HG03571 (cell line): Measurements from ENCODE around the gene DOCK6.
"Not testable (repeated sequence)": the region's sequence is repeated elsewhere in the genome, so short reads cannot be mapped to it uniquely, and the experiment has no call there.

Experiments
- ATAC-seq: cut with Tn5 transposase; IDR thresholded peaks from one replicate; pipeline ENCODE4 v1.9.1; 2021; ENCODE audit not compliant: unreplicated experiment

DOCK6 gene

DNA sequence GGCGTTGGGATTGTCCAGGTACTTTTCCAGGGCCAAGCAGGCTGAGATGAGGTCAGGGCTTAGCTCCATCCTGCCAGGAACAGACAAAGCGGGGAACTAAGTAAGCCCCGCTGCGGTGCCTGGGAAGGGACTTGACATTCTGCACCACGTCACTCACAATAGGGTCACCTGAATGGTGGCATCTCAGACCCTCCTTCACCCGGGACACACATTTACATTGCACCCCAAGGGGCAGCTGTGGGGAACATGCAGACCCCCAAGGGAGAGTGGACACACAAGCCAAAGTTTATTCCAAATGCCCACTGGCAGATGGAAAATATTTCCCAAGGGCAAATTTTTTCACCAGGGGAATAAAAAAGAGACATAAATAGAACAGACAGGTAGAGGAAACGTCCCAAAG lies 86.4 kb downstream of the DOCK6 start:
- no peak for ATAC-seq

DNA sequence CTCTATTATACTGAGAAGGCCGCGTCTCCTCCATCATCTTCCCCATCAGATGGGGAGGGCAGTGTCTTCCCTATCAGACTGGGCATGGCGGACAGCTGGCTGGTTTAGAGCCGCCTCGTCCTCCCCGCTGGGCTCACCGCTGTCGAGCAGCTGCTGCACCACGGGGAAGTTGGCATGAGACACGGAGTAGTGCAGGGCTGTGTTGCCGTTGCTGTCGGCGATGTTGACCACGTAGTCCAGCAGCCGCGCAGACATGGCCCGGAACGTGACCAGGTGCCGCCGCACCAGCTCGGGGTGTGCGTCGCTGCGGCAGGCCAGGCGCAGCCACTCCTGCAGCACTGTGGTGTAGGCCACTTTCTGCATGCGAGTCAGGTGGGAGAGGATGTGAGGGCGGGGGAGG lies 88.0 kb downstream of the DOCK6 start:
- ATAC-seq: no peak

DNA sequence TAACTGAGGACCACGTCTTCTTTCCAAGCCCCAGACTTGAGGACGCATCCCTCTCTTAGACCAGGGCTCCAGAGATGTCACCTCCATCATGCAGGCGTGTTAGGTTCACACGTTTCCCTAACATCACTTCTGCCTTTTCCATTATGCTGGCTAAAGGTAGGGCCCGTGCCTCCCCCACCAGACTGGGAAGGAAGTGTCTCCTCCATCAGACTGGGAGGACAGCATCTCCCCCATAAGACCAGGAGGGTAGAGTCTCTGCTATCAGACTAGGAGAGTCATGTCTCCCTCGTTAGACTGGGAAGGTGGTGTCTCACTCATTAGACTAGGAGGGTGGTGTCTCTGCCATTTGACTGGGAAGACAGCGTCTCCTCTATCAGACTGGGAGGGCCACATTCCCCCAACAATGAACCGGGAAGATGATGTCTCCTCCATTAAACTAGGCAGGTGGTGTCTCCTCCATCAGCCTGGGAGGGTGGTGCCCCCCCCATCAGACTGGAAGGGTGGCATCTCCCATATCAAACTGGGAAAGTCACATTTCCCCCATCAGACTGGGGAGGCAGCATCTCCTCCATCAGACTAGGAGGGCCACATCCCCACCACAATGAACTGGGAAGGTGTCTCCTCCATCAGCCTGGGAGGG lies 88.7 kb downstream of the DOCK6 start:
- no peak for ATAC-seq

DNA sequence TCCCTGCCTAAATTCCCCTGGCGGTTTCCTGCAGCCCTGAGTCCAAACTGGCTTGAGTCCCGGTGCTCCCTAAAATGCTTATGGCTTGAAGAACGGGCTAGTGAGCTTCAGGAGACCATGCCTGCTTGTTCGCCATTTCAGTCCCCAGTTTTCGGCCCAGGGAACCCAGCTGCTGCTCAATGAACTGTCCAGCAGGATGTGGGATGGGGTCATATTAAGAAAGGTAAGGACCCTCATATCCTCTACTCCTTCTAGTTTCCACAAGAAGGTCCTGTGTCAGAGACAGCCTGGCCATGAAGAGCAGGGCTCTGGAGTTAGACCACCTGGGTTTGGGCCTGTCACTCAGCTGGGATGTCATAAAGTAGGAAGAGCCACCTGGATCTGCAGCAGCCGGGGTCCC lies 89.7 kb downstream of the DOCK6 start:
- no peak for ATAC-seq

DNA sequence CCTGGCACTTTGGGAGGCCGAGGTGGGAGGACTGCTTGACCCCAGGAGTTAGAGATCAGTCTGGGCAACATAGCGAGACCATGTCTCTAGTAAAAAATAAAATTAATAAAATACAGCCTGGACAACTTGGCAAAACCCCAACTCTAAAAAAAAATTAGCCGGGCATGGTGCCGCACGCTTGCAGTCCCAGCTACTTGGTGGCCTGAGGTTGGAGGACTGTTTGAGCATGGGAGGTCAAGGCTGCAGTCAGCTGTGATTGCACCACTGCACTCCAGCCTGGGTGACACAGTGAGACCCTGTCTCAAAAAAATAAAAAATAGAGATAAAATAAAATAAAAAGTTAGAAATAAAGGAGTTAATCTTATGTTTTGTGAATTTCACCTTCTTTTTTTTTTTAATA lies 91.2 kb downstream of the DOCK6 start:
- ATAC-seq: no peak

DNA sequence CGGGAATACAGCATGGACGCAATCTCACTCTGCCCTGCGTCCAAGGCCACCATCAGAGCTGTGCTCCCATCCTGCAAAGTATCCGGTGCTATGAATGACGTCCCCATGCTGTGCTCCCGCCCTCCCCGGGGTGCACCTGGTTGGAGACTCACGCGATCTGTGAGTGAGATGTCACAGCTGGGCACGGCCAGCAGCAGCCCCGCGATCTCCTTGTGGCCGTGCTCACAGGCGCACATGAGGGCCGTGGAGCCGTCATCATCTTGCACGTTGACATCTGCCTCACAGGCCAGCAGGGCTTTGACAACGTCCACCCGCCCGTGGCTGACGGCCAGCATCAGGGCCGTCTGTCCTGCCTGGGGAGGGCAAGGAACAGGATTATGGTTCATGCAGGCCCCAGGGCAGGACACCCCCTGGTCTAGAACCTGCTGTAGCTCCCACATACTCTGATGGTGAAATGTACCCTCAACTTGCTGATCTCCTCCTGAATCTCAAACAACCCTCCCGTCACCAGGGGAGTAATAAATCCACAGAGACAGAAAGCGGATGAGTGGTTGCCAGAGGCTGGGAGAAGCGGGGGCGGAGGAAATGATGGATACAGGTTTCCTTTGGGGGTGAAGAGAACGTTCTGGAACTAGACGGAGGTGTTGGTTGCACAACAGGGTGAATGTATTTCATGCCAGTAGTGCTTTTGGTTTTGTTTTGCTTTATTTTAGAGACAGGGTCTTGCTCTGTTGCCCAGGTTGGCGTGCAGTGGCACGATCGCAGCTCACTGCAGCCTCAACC lies 92.2 kb downstream of the DOCK6 start:
- no peak for ATAC-seq

DNA sequence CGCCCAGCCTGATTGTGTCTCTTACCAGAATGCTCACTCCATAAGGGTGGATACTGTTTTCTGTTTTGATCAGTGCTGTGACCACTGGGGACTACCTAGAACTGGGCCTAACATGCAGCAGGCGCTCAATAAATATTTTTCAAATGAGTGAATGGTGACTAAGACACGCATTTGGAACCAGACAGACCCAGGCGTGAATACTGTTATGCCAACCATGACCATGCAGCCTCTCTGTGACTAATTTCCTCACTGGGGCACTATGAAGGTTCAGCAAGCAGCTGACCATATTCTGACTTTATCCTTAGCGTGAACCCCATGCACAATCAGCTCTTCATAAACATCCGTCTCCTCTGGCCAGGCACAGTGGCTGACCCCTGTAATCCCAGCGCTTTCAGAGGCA lies 93.8 kb downstream of the DOCK6 start:
- no peak for ATAC-seq

DNA sequence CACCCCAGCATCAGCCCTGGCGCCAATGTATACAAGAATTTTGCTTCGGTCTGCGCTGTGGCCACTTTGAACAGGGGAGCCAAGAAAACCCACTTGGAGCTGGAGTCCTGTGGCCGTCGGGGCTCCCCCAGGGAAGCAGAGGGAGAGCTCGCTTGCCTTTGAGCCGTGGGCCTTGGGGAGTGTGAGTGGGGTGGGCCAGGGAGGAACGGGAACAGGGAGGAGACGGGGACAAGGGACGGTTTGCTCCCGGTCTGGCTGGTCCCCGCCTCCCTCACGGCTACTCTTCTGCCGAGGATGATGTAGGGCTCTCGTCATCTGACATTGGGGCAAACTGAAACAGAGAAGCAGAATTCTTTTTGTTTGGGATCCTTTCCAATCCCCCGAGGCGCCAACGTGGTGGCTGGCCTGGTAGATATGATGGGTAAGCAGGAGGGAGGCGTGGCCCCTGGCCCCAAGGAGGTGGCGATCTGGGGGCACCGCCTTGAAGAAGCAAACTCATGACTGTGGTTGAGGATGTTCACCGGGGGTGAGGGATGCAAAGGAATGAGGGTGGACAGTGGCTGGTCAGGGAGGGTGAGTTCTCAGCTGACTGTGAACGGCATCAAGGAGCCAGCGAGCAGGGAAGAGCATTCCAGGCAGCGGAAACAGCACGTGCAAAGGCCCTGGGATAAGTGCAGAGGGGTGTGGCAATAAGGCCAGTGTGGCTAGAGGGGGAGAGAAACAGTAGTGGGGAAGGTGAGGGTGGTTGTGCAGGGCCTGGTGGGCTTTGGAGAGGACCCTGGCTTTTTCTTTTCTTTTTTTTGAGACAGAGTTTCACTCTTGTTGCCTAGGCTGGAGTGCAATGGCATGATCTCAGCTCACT lies 95.8 kb downstream of the DOCK6 start:
- ATAC-seq: no peak

DNA sequence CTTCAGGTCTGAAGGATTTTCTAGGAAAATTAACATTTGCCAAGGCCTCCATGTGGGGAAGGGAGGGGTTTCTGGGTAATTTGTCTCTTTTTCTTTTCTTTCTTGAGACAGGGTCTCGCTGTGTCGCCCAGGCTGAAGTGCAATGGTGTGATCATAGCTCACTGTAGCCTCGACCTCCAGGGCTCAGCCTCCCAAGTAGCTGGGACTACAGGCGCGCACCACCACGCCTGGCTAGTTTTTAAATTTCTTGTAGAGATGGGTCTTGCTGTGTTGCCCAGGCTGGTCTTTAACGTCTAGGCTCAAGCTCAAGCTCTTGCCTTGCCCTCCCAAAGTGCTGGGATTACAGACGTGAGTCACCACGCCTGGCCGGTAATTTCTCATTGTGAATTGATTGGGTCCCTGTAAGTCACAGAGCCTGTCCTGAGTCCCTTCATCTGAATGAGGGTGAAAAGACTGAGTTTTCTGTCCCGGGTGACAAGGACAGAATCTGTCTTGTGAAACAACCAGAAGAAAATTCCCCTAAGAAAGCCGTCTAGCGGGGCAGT lies 96.8 kb downstream of the DOCK6 start:
- no peak for ATAC-seq

DNA sequence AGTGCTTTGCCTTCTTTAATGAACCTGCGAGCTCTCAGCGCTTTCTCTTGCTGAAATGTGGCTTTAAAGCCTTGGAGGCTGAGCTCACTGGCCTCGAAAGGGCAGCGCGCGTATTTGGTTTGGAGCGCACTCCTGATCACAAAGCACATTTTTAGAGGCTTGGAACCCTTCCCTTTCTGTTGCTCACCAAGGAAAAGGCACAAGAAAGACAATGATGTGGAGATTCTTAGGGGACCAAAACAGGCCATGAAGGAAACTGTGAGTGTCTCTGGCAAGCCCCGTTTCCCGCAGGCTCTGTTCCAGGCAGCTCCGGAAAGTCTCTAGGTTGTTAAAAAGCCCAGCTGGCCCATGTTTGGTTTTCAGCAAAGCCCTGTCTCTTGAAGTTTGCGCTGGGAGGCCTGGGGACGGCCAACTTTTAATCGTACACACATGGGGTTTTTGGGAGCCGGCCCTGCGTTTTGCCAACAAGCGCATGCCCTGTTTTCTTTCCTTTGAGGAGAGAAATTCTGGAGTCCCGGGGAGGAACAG lies 97.4 kb downstream of the DOCK6 start:
- no peak for ATAC-seq

DNA sequence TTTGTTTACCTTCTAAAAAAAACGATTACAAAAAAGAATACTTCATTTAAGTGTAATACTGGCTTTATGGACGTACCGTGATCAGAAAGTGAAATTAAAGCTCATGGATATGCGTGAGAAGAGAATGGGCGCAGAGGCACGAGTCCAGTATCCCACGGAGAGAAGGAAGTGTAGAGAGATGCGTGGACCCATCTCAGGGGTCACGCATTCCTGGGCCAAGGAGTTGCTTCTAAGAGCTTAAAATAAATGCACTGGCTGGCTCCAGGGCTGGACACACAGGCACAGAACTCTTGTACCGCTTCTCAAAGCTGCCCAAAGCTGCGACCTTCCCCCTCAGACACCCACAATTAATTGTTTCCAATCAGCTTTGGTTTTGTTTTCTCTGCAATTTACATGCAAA lies 98.0 kb downstream of the DOCK6 start:
- ATAC-seq: no peak

DNA sequence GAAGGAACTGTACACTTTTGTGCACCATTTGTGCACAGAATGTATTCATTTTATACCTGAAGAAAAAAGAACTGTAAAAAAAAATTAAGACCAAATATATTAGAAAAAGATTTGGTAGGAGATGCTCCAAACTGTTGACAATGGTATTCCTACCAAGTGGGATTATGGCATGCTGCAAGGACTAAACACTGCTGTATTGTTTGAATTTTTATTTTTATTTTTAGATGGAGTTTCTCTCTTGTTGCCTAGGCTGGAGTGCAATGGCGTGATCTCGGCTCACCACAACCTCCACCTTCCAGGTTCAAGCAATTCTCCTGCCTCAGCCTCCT lies 101.9 kb downstream of the DOCK6 start:
- not testable (repeated sequence) for ATAC-seq

DNA sequence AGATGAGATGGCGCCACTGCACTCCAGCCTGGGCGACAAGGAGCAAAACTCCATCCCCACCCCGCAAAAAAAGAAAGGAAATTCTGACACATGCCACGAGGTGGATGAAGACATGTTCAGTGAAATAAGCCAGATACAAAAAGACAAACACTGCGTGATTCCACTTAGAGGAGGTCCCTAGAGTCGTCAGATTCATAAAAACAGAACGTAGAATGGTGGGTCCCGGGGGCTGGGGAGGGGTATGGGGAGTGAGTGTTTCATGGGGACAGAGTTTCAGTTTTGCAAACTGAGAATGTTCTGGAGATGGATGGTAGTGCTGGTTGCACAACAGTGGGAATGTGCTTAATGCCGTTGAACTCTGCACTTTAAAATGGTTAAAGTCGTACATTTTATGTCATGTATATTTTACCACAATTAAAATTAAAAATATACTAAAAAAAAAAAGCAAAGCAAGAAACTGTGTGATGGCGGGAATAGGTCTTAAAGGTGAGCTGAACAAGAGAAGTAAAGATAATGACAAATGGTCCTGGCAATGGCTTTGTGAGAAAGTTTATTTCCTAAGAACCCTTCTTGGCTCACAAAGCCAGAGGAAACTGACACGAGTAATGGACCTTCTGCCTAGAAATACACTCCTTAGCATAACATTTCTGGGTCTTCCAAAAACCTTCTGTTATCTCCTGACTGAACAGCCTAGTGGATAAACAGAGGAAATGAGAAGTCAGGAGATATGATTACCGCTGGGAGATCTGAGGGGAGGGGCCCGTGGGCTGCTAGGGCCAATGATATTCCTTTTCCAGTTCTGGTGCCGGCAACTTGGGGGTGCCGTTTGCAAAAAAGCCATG lies 102.5 kb downstream of the DOCK6 start:
- ATAC-seq: no peak

DNA sequence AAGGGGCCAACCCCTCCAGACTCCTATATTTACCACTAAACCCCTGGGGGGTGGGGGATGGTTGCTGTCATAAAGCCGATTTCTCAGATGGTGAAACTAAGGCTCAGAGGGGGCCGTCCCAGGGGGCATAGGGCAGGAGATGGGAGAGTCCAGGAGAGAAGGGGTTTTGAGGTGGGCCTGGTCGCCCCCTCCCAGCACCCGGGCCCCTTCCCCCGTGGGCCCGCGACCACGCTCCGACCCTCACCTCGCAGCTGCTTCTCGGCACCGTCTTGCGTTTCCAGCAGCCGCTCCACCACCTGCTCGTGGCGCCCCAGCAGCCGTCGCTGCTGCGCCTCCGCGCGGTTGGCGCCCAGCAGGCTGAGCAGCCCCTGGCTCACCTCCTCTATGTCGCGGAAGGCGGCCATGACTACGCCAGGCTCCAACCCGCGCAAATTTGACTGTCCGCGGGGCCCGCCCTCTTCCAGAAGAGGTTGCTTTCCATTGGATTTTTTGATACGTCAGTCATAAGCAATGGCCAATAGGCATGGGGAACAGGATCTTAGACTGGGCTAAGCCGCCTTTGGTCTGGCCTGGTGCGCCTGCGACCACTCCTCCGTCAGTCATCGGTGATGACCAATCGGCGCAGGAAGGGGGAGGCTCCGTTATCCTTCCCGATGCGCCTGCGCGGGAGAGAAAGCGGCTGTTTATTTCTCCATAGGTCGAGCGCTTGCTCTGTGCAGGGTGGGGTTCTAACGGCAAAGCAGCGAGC lies 106.8 kb downstream of the DOCK6 start, which contains the start of gene SPC24:
Gene SPC24 (minus strand): TSS at position 410 of the 748 bp plus-strand sequence. CDS start 6 bp downstream, at position 404.
- ATAC-seq: peak; percentile 92

DNA sequence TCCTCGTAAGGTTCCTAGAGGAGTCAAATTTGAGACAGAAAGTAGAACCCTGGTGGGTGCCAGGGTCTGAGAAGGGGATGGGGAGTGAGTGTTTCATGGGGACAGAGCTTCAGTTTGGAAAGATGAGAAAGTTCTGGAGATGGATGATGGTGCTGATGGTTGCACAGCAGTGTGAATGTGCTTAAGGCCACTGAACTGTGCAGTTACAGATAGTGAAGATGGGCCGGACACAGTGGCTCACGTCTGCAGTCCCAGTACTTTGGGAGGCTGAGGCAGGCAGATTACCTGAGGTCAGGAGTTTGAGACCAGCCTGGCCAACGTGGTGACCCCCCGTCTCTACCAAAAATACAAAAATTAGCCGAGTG lies 107.7 kb downstream of the DOCK6 start:
- ATAC-seq: no peak

DNA sequence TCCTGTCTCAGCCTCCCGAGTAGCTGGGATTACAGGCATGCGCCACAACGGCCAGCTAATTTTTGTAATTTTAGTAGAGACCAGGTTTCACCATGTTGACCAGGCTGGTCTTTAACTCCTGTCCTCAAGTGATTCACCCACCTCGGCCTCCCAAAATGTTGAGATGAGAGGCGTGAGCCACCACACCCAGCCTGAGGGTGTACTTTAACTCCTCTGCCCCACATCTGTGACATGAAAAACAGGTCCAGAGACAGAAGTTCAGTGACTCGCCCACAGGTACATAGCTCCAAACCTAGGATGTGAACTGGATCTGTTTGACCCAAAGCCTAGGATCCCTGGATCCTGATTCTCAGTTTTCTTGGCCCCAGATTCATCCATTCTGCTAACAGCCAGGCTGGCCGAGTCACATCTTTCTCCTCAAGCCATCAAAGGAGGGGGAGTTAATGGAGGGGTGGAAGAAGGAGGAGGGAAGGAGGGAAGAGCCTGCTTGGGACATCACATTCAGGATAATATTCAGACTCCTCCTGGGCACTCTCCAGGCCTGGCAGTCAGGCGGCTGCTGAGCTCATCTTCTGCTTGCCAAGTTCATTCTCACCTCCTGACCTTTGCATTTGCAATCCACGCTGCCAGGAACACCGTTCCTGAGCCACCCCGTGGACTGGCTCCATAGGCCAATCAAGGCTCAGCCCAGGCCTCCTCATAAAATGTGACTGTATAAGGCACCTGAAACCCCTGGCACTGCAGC lies 109.8 kb downstream of the DOCK6 start:
- ATAC-seq: no peak

DNA sequence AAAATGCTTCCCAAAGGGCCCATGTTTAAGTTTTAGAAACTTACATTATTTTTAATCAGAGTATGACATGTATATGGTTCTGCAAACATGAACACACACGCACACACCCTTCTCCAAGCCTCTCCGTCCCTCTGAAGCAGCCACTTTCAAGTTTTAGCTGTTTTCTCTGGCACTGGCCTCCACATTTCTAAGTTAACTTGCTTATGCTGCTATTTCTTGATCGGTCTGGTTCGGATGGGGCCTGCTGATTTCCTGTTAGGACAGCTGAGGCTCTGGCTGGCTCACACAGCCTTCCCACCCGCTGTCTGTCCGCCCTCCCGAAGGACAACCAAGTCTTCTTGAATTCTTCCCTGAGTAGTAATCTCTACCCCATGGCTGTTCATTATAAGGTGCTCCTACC lies 111.1 kb downstream of the DOCK6 start:
- ATAC-seq: no peak
